GM12878 (cell line): ENCODE data around the gene CPA4. TPM values are rescaled to one million over a fixed set of nuclear protein-coding genes. Genes with fewer than 3 reads are reported as not detected.

Experiments
- ATAC-seq: fragments of 200-7000 bp; cut with Tn5 transposase; 3 replicates; pipeline ENCODE4 v1.9.1; 2020; ENCODE audit warnings: mild to moderate bottlenecking, moderate library complexity
- BruUV-seq: library from RNA; stranded (reverse); fragments of 400-500 nt; replicated peaks from 2 replicates; lab custom pipeline; 2021; lab: Mats Ljungman, UMichigan
- CTCF ChIA-PET: fragments of 300-600 bp; sonication (Branson Sonifier 250); formaldehyde crosslinking; extraction: SDS; loops from one replicate; lab custom pipeline; 2021; ENCODE audit warnings: inconsistent platforms; lab: Yijun Ruan, JAX
- POLR2A ChIA-PET: fragments of 350-600 bp; formaldehyde crosslinking; extraction: SDS; loops from one replicate; lab custom pipeline; 2021; ENCODE audit warnings: inconsistent platforms; lab: Charles Lee
- RAD21 ChIA-PET: fragments of 300-600 bp; sonication (Branson Sonifier 250); formaldehyde crosslinking; loops from one replicate; lab custom pipeline; 2023; ENCODE audit warnings: antibody characterized with exemption; ENCODE audit not compliant: unreplicated experiment; lab: Charles Lee
- SMC1A ChIA-PET: fragments of 300-600 bp; sonication (Branson Sonifier 250); formaldehyde crosslinking; loops from one replicate; lab custom pipeline; 2023; ENCODE audit not compliant: unreplicated experiment, uncharacterized antibody; lab: Charles Lee
- DNase-seq: peaks from one replicate; pipeline ENCODE4 v3.0.0-alpha.2; 2011; ENCODE audit warnings: low read depth, low spot score
- FAIRE-seq: peaks from 3 replicates; lab custom pipeline; 2011; peaks lifted over from hg19 to GRCh38; lab: Jason Lieb, UNC
- H2AFZ ChIP-seq: 2 replicates; pipeline ENCODE4 v1.6.0; 2011; ENCODE audit warnings: low read depth, low read length, control low read depth; ENCODE audit not compliant: control insufficient read depth
- H3K27ac ChIP-seq: 2 replicates; pipeline ENCODE4 v1.5.1; 2011; ENCODE audit warnings: control low read depth; ENCODE audit not compliant: control insufficient read depth, insufficient read depth
- H3K27me3 ChIP-seq, 2 experiments: replicated peaks in 1 of 2; 2 replicates each; pipeline versions ENCODE4 v1.6.0 to v1.6.1; 2011; ENCODE audit warnings: low read length in 1 of 2; ENCODE audit not compliant: control insufficient read depth in 2 of 2, insufficient read depth in 2 of 2
- H3K36me3 ChIP-seq, 2 experiments: 2 replicates each; pipeline ENCODE4 v1.5.1; 2011; ENCODE audit warnings: low read length in 1 of 2; ENCODE audit not compliant: control insufficient read depth in 2 of 2, insufficient read depth in 2 of 2
- H3K4me1 ChIP-seq: 2 replicates; pipeline ENCODE4 v1.6.1; 2011; ENCODE audit warnings: mild to moderate bottlenecking, low read length, moderate library complexity, mixed read lengths; ENCODE audit not compliant: control insufficient read depth, insufficient read depth
- H3K4me2 ChIP-seq: 2 replicates; pipeline ENCODE4 v1.6.0; 2011; ENCODE audit warnings: control low read depth; ENCODE audit not compliant: control insufficient read depth, insufficient read depth
- H3K4me3 ChIP-seq: fragments of 200-600 bp; sonication (generic); 2 replicates; pipeline ENCODE4 v1.5.1; 2016
- H3K79me2 ChIP-seq: 2 replicates; pipeline ENCODE4 v1.6.0; 2011; ENCODE audit warnings: low read length; ENCODE audit not compliant: control insufficient read depth, insufficient read depth
- H3K9ac ChIP-seq: 2 replicates; pipeline ENCODE4 v1.8.0; 2011; ENCODE audit warnings: low read length, control low read depth, mixed read lengths; ENCODE audit not compliant: control insufficient read depth, insufficient read depth
- H3K9me3 ChIP-seq: replicated peaks from 3 replicates; pipeline ENCODE4 v1.5.1; 2011; ENCODE audit warnings: mild to moderate bottlenecking, low read length; ENCODE audit not compliant: control insufficient read depth, insufficient read depth
- H4K20me1 ChIP-seq: 2 replicates; pipeline ENCODE4 v1.6.0; 2011; ENCODE audit not compliant: control insufficient read depth, insufficient read depth
- ASH2L ChIP-seq: fragments of 300-600, 200-600 bp; sonication (generic); IDR thresholded peaks from 2 replicates; pipeline ENCODE4 v1.6.1; 2017; ENCODE audit warnings: low read depth, mild to moderate bottlenecking, borderline replicate concordance
- BMI1 ChIP-seq: fragments of 450-650 bp; IDR thresholded peaks from 2 replicates; pipeline ENCODE4 v1.6.1; 2016; ENCODE audit warnings: mild to moderate bottlenecking, moderate library complexity, borderline replicate concordance
- CHD1 ChIP-seq: IDR thresholded peaks from 2 replicates; pipeline ENCODE4 v1.6.1; 2012; ENCODE audit warnings: low read depth, low read length, improper control_type of control experiment
- CREB1 ChIP-seq: IDR thresholded peaks from 2 replicates; pipeline ENCODE4 v1.6.1; 2012; ENCODE audit warnings: low read depth, mild to moderate bottlenecking, inconsistent platforms
- ESRRA ChIP-seq: IDR thresholded peaks from 2 replicates; pipeline ENCODE4 v1.6.1; 2012; ENCODE audit warnings: mild to moderate bottlenecking, low read length, improper control_type of control experiment
- FOXM1 ChIP-seq: IDR thresholded peaks from 2 replicates; pipeline ENCODE4 v1.6.1; 2012; ENCODE audit warnings: low read depth, mild to moderate bottlenecking, inconsistent platforms, low read length, moderate library complexity
- MEF2A ChIP-seq: IDR thresholded peaks from 2 replicates; pipeline ENCODE4 v1.6.1; 2011; ENCODE audit warnings: low read depth, mild to moderate bottlenecking, low read length, moderate library complexity; ENCODE audit not compliant: insufficient read depth
- MXI1 ChIP-seq: fragments of 150-350 bp; IDR thresholded peaks from 2 replicates; pipeline ENCODE4 v1.6.1; 2011; ENCODE audit warnings: low read depth, mild to moderate bottlenecking, inconsistent platforms, low read length, improper control_type of control experiment
- POLR2AphosphoS2 ChIP-seq: IDR thresholded peaks from 2 replicates; pipeline ENCODE4 v1.6.1; 2011; ENCODE audit warnings: low read depth, mild to moderate bottlenecking, low read length, improper control_type of control experiment, moderate library complexity
- SMARCA5 ChIP-seq: fragments of 450-650 bp; IDR thresholded peaks from 2 replicates; pipeline ENCODE4 v1.6.1; 2017; ENCODE audit warnings: mild to moderate bottlenecking
- SPI1 ChIP-seq: IDR thresholded peaks from 2 replicates; pipeline ENCODE4 v1.6.1; 2011; ENCODE audit warnings: low read depth, mild to moderate bottlenecking, low read length, moderate library complexity, borderline replicate concordance; ENCODE audit not compliant: insufficient read depth
- TCF3 ChIP-seq: IDR thresholded peaks from 2 replicates; pipeline ENCODE4 v1.6.1; 2012; ENCODE audit warnings: low read depth, mild to moderate bottlenecking, low read length, borderline replicate concordance; ENCODE audit not compliant: insufficient read depth
- ZNF207 ChIP-seq: fragments of 450-650 bp; IDR thresholded peaks from 2 replicates; pipeline ENCODE4 v1.6.1; 2014; ENCODE audit warnings: antibody characterized with exemption, mild to moderate bottlenecking, borderline replicate concordance
- WGBS: methylation state at CpG from one replicate; pipeline ENCODE4 v1.1.6; 2016; ENCODE audit warnings: low lambda C conversion rate; ENCODE audit not compliant: insufficient replicate concordance, insufficient coverage; ENCODE audit errors: missing lambda C conversion rate; 5-methylcytosine and 5-hydroxymethylcytosine counted together
- in situ Hi-C: fragments of 300-500 bp; cut with MboI; formaldehyde crosslinking; loops from 9 replicates; pipeline ENCODE4 v1.14.3; 2018; ENCODE audit warnings: mixed read lengths
- intact Hi-C: fragments of 100-400 bp; cut with micrococcal nuclease; formaldehyde crosslinking; loops from one replicate; pipeline ENCODE4 v1.14.2; 2022; ENCODE audit not compliant: unreplicated experiment
- polyA plus RNA-seq, 11 experiments: library from polyadenylated mRNA; depleted of rRNA in 4 of 11; unstranded in 6 of 11; stranded (reverse) in 5 of 11; fragments of >200 nt; fragmentation: Nextera tagmentation in 4 of 11; fragmentation: Illumina TruSeq in 1 of 11; extraction: Ambion mirVana in 4 of 11; extraction: Trizol in 1 of 11; gene quantifications; 1 replicate in 1 of 11; 2 replicates in 10 of 11; pipeline versions ENCODE4 v1.2.1 to v1.2.3, GENCODE V29; 2011 to 2016; ENCODE audit warnings: inconsistent platforms in 2 of 11, missing spikeins in 2 of 11, low read depth in 1 of 11
- total RNA-seq, 4 experiments: library from RNA; depleted of rRNA in 3 of 4; stranded (reverse); fragments of >200 nt in 3 of 4; fragmentation: Illumina TruSeq in 1 of 4; extraction: Trizol in 1 of 4; gene quantifications; 2 replicates each; pipeline versions ENCODE4 v1.2.1 to v1.2.3, GENCODE V29; 2013 to 2021
- TF ChIP-seq, protein P1 (sequence below): IDR thresholded peaks from 2 replicates; pipeline ENCODE4 v1.6.1; 2012; ENCODE audit warnings: low read length, inconsistent platforms
- TF ChIP-seq, protein P2 (sequence below): fragments of 450-650 bp; formaldehyde crosslinking; IDR thresholded peaks from 2 replicates; pipeline ENCODE4 v1.5.0; 2022; ENCODE audit warnings: mild to moderate bottlenecking, missing genetic modification characterization
- TF ChIP-seq, protein P3 (sequence below): fragments of 450-650 bp; IDR thresholded peaks from 2 replicates; pipeline ENCODE4 v1.6.1; 2017; ENCODE audit warnings: mild to moderate bottlenecking
- TF ChIP-seq, protein P4 (sequence below): fragments of 450-650 bp; IDR thresholded peaks from 2 replicates; pipeline ENCODE4 v1.6.1; 2017; ENCODE audit warnings: mild to moderate bottlenecking, low read depth, inconsistent platforms; ENCODE audit not compliant: poor library complexity, severe bottlenecking

Gene CPA4
- total and polyA plus RNA-seq, 10 of the 15 experiments (the other 5 are each of a cell fraction or from before 2014, with no cell fraction given): 0.05 to 0.35 (median 0.18) TPM; not detected in 1

DNA sequence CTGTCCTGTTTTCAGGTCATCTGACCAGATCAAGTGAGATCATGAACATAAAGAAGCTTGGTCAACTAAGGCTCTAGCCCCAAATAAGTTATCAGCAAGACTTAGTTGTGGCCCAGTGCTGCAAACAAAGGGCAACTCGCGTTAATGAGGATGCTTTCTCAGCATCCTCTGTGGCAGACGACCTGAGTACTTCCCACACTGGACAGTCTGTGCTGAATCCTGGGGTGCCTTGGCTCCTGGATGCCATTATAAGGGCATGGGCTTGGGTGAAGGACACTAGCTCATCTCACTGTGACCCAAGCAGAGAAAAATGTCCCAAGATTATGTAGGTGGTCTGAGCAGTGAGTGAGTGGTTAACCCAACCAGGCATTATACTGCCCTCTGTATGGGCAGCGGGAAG is 65.5 kb downstream of the CPA4 start:
- RAD21 ChIA-PET: no interaction called here
- Histone ChIP-seq H3K4me3 (no peak overlapping the region), H3K9me3 (peaks cover 2% of the 10 kb centered on the region; the same call in 1 of the 3 replicates), H3K4me1 (no peaks in the 10 kb centered on the region), H3K27ac (no peak overlapping the region), H3K79me2 (no peaks in the 10 kb centered on the region), H3K27me3 (no peaks in the 10 kb centered on the region), H4K20me1 (no peaks in the 10 kb centered on the region), H3K36me3 (no peaks in the 10 kb centered on the region), H3K9ac (no peak overlapping the region), H3K4me2 (no peak overlapping the region), H2AFZ (no peak overlapping the region)
- DNase-seq (no peak), ATAC-seq (no peak), FAIRE-seq (no peak)
- CTCF ChIA-PET: no interaction called here
- intact Hi-C loops (no loop called here), in situ Hi-C loops (no loop called here)
- SMC1A ChIA-PET: no interaction called here
- POLR2A ChIA-PET: no interaction called here
- BruUV-seq: no TSS peak
- 72% methylated on average over 4 of the region's 4 CpGs for WGBS
- TF ChIP-seq MEF2A (no peak), CHD1 (no peak), SMARCA5 (no peak), ESRRA (no peak), BMI1 (no peak), SPI1 (no peak), FOXM1 (no peak), CREB1 (no peak), POLR2AphosphoS2 (no peak), ZNF207 (no peak), ASH2L (no peak), TCF3 (no peak), MXI1 (no peak)
- TF ChIP-seq, protein P1, sequence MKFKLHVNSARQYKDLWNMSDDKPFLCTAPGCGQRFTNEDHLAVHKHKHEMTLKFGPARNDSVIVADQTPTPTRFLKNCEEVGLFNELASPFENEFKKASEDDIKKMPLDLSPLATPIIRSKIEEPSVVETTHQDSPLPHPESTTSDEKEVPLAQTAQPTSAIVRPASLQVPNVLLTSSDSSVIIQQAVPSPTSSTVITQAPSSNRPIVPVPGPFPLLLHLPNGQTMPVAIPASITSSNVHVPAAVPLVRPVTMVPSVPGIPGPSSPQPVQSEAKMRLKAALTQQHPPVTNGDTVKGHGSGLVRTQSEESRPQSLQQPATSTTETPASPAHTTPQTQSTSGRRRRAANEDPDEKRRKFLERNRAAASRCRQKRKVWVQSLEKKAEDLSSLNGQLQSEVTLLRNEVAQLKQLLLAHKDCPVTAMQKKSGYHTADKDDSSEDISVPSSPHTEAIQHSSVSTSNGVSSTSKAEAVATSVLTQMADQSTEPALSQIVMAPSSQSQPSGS: no peak
- TF ChIP-seq, protein P2, sequence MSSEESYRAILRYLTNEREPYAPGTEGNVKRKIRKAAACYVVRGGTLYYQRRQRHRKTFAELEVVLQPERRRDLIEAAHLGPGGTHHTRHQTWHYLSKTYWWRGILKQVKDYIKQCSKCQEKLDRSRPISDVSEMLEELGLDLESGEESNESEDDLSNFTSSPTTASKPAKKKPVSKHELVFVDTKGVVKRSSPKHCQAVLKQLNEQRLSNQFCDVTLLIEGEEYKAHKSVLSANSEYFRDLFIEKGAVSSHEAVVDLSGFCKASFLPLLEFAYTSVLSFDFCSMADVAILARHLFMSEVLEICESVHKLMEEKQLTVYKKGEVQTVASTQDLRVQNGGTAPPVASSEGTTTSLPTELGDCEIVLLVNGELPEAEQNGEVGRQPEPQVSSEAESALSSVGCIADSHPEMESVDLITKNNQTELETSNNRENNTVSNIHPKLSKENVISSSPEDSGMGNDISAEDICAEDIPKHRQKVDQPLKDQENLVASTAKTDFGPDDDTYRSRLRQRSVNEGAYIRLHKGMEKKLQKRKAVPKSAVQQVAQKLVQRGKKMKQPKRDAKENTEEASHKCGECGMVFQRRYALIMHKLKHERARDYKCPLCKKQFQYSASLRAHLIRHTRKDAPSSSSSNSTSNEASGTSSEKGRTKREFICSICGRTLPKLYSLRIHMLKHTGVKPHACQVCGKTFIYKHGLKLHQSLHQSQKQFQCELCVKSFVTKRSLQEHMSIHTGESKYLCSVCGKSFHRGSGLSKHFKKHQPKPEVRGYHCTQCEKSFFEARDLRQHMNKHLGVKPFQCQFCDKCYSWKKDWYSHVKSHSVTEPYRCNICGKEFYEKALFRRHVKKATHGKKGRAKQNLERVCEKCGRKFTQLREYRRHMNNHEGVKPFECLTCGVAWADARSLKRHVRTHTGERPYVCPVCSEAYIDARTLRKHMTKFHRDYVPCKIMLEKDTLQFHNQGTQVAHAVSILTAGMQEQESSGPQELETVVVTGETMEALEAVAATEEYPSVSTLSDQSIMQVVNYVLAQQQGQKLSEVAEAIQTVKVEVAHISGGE (CRISPR knock-in tag): no peak
- TF ChIP-seq, protein P3, sequence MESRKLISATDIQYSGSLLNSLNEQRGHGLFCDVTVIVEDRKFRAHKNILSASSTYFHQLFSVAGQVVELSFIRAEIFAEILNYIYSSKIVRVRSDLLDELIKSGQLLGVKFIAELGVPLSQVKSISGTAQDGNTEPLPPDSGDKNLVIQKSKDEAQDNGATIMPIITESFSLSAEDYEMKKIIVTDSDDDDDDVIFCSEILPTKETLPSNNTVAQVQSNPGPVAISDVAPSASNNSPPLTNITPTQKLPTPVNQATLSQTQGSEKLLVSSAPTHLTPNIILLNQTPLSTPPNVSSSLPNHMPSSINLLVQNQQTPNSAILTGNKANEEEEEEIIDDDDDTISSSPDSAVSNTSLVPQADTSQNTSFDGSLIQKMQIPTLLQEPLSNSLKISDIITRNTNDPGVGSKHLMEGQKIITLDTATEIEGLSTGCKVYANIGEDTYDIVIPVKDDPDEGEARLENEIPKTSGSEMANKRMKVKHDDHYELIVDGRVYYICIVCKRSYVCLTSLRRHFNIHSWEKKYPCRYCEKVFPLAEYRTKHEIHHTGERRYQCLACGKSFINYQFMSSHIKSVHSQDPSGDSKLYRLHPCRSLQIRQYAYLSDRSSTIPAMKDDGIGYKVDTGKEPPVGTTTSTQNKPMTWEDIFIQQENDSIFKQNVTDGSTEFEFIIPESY: no peak
- TF ChIP-seq, protein P4, sequence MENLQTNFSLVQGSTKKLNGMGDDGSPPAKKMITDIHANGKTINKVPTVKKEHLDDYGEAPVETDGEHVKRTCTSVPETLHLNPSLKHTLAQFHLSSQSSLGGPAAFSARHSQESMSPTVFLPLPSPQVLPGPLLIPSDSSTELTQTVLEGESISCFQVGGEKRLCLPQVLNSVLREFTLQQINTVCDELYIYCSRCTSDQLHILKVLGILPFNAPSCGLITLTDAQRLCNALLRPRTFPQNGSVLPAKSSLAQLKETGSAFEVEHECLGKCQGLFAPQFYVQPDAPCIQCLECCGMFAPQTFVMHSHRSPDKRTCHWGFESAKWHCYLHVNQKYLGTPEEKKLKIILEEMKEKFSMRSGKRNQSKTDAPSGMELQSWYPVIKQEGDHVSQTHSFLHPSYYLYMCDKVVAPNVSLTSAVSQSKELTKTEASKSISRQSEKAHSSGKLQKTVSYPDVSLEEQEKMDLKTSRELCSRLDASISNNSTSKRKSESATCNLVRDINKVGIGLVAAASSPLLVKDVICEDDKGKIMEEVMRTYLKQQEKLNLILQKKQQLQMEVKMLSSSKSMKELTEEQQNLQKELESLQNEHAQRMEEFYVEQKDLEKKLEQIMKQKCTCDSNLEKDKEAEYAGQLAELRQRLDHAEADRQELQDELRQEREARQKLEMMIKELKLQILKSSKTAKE: no peak
